HCT116 (cell line): ENCODE results near the gene ARRDC2. TPM values are rescaled to one million over a fixed set of nuclear protein-coding genes. Genes with fewer than 3 reads are reported as not detected.

Source experiments
- ATAC-seq: fragments of 200-7000 bp; cut with Tn5 transposase; 2 replicates; pipeline ENCODE4 v1.9.1; 2020; ENCODE audit warnings: mild to moderate bottlenecking, moderate library complexity
- BruUV-seq: library from RNA; stranded (reverse); fragments of 400-500 nt; replicated peaks from 2 replicates; lab custom pipeline; 2021; lab: Mats Ljungman, UMichigan
- CTCF ChIA-PET: fragments of 300-600 bp; sonication (Branson Sonifier 250); formaldehyde crosslinking; loops from one replicate; lab custom pipeline; 2021; ENCODE audit warnings: antibody characterized with exemption; lab: Charles Lee
- POLR2A ChIA-PET: fragments of 300-600, 350-600 bp; sonication (Branson Sonifier 250); formaldehyde crosslinking; loops from one replicate; lab custom pipeline; 2021; ENCODE audit warnings: antibody characterized with exemption; lab: Charles Lee
- RAD21 ChIA-PET, 2 experiments: fragments of 300-600 bp; sonication (Branson Sonifier 250); formaldehyde crosslinking; loops; one replicate each; lab custom pipeline; 2023; ENCODE audit warnings: low total read pairs in 2 of 2; ENCODE audit not compliant: uncharacterized antibody in 2 of 2, unreplicated experiment in 2 of 2, low non-redundant PET in 1 of 2; lab: Charles Lee
- DNase-seq: peaks from one replicate; pipeline ENCODE4 v3.0.0-alpha.2; 2010; ENCODE audit warnings: low read depth, low spot score
- H2AFZ ChIP-seq: fragments of 200-600 bp; shearing (Covaris generic), sonication (generic); 2 replicates; pipeline ENCODE4 v1.6.1; 2017; ENCODE audit warnings: low read depth, mixed run types, mixed read lengths, antibody characterized with exemption, low read length; ENCODE audit not compliant: poor library complexity, severe bottlenecking
- H3K27ac ChIP-seq: 2 replicates; pipeline ENCODE4 v1.5.1; 2012; ENCODE audit warnings: low read depth, low read length
- H3K27me3 ChIP-seq: fragments of 200-600 bp; sonication (generic); 2 replicates; pipeline ENCODE4 v1.6.1; 2016; ENCODE audit warnings: mixed run types, low read length, mixed read lengths; ENCODE audit not compliant: insufficient read depth
- H3K36me3 ChIP-seq, 2 experiments: fragments of 200-500 bp in 1 of 2; fragments of 200-600 bp in 1 of 2; sonication (Bioruptor generic) in 1 of 2; sonication (generic) in 1 of 2; 2 replicates each; pipeline versions ENCODE4 v1.5.1 to v1.6.1; 2014 to 2016; ENCODE audit warnings: low read length in 2 of 2, inconsistent platforms in 1 of 2, mixed read lengths in 1 of 2, mixed run types in 1 of 2; ENCODE audit not compliant: insufficient read depth in 2 of 2, control insufficient read depth in 1 of 2
- H3K4me1 ChIP-seq, 2 experiments: fragments of 200-600 bp in 1 of 2; sonication (generic) in 1 of 2; 2 replicates each; pipeline versions ENCODE4 v1.5.1 to v1.6.1; 2012 to 2017; ENCODE audit warnings: low read length in 2 of 2, inconsistent platforms in 1 of 2, mild to moderate bottlenecking in 1 of 2, mixed read lengths in 1 of 2, mixed run types in 1 of 2, moderate library complexity in 1 of 2; ENCODE audit not compliant: insufficient read depth in 2 of 2, control insufficient read depth in 1 of 2
- H3K4me2 ChIP-seq: fragments of 200-600 bp; sonication (generic); 2 replicates; pipeline ENCODE4 v1.6.1; 2017; ENCODE audit warnings: mixed run types, low read length, mixed read lengths
- H3K4me3 ChIP-seq, 2 experiments: fragments of 200-600 bp in 1 of 2; sonication (generic) in 1 of 2; replicated peaks in 1 of 2; 2 replicates each; pipeline ENCODE4 v1.5.1; 2011 to 2016; ENCODE audit warnings: low read length in 2 of 2, control low read depth in 1 of 2, low read depth in 1 of 2, mild to moderate bottlenecking in 1 of 2, mixed read lengths in 1 of 2, mixed run types in 1 of 2
- H3K79me2 ChIP-seq: fragments of 200-600 bp; sonication (generic); 2 replicates; pipeline ENCODE4 v1.6.1; 2017; ENCODE audit warnings: mild to moderate bottlenecking, mixed run types, low read length, moderate library complexity, mixed read lengths; ENCODE audit not compliant: insufficient read depth
- H3K9ac ChIP-seq: fragments of 200-600 bp; sonication (generic); 2 replicates; pipeline ENCODE4 v1.6.1; 2016; ENCODE audit warnings: low read length, mixed read lengths
- H3K9me2 ChIP-seq: fragments of 200-600 bp; sonication (generic), shearing (Covaris generic); 2 replicates; pipeline ENCODE4 v1.6.1; 2017; ENCODE audit warnings: mixed run types, mild to moderate bottlenecking, moderate library complexity; ENCODE audit not compliant: insufficient read depth
- H3K9me3 ChIP-seq, 2 experiments: fragments of 200-500 bp in 1 of 2; fragments of 200-600 bp in 1 of 2; sonication (Bioruptor generic) in 1 of 2; sonication (generic) in 1 of 2; 2 replicates each; pipeline ENCODE4 v1.6.1; 2014 to 2017; ENCODE audit warnings: low read length in 2 of 2, mixed read lengths in 2 of 2, inconsistent platforms in 1 of 2, low read depth in 1 of 2, mild to moderate bottlenecking in 1 of 2, mixed run types in 1 of 2, moderate library complexity in 1 of 2; ENCODE audit not compliant: control insufficient read depth in 1 of 2, insufficient read depth in 1 of 2
- H4K20me1 ChIP-seq: fragments of 200-600 bp; sonication (generic), shearing (Covaris generic); 2 replicates; pipeline ENCODE4 v1.6.1; 2017; ENCODE audit warnings: mixed run types, mild to moderate bottlenecking, moderate library complexity; ENCODE audit not compliant: insufficient read depth
- CBX3 ChIP-seq: IDR thresholded peaks from 2 replicates; pipeline ENCODE4 v1.6.1; 2012; ENCODE audit warnings: low read depth
- CEBPB ChIP-seq: IDR thresholded peaks from 2 replicates; pipeline ENCODE4 v1.6.1; 2012; ENCODE audit warnings: low read depth
- EGR1 ChIP-seq: IDR thresholded peaks from 2 replicates; pipeline ENCODE4 v1.6.1; 2012; ENCODE audit warnings: low read depth
- ELF1 ChIP-seq: IDR thresholded peaks from 2 replicates; pipeline ENCODE4 v1.6.1; 2012; ENCODE audit warnings: low read depth, borderline replicate concordance
- EZH2 ChIP-seq: fragments of 200-600 bp; sonication (generic); IDR thresholded peaks from 2 replicates; pipeline ENCODE4 v1.6.1; 2017; ENCODE audit warnings: antibody characterized with exemption, mixed run types
- EZH2phosphoT487 ChIP-seq: fragments of 200-600 bp; IDR thresholded peaks from 2 replicates; pipeline ENCODE4 v1.6.1; 2018; ENCODE audit warnings: antibody characterized with exemption, borderline replicate concordance
- FOSL1 ChIP-seq: IDR thresholded peaks from 2 replicates; pipeline ENCODE4 v1.6.1; 2012; ENCODE audit warnings: low read depth
- POLR2A ChIP-seq: IDR thresholded peaks from 2 replicates; pipeline ENCODE4 v1.7.0; 2011; ENCODE audit warnings: borderline replicate concordance; ENCODE audit not compliant: insufficient read depth, insufficient read length; ENCODE audit errors: extremely low read depth
- POLR2AphosphoS5 ChIP-seq: IDR thresholded peaks from 2 replicates; pipeline ENCODE4 v1.6.1; 2011; ENCODE audit warnings: mild to moderate bottlenecking, low read depth, low read length, moderate library complexity
- SIN3A ChIP-seq: IDR thresholded peaks from 2 replicates; pipeline ENCODE4 v1.6.1; 2012; ENCODE audit warnings: low read depth
- SP1 ChIP-seq: IDR thresholded peaks from 2 replicates; pipeline ENCODE4 v1.6.1; 2012; ENCODE audit warnings: low read depth
- SRF ChIP-seq: IDR thresholded peaks from 2 replicates; pipeline ENCODE4 v1.6.1; 2012; ENCODE audit warnings: low read depth
- intact Hi-C: fragments of 100-400 bp; cut with micrococcal nuclease; formaldehyde crosslinking; loops from 2 replicates; pipeline ENCODE4 v1.10.0; 2022
- total RNA-seq: library from RNA; stranded (reverse); gene quantifications from one replicate; pipeline ENCODE4 v1.2.1, GENCODE V29; 2021; ENCODE audit not compliant: unreplicated experiment
- TF ChIP-seq, protein P1 (sequence below), 3 experiments: fragments of 200-600 bp in 1 of 3; sonication (generic) in 1 of 3; IDR thresholded peaks in 2 of 3; conservative IDR thresholded peaks in 1 of 3; 2 replicates each; pipeline ENCODE4 v1.5.1; 2012 to 2017; ENCODE audit warnings: low read depth in 2 of 3, low read length in 2 of 3, antibody characterized with exemption in 1 of 3, borderline replicate concordance in 1 of 3, control low read depth in 1 of 3, mild to moderate bottlenecking in 1 of 3, mixed read lengths in 1 of 3, mixed run types in 1 of 3, moderate library complexity in 1 of 3; ENCODE audit not compliant: insufficient read depth in 1 of 3

ARRDC2 gene
- total RNA-seq, 1 experiment from 2014 or later, result 36.5 TPM

GRCh38 chr19:18055967-18056366, 48.0 kb downstream of the ARRDC2 start:
- ATAC-seq, result no peak
- CTCF ChIA-PET, result interaction anchor here (1.7 to 1.8 kb wide), 2 partner anchors 57 to 58 kb away, joined by 4 to 6 read pairs; no protein-coding TSS in a partner anchor
- no peaks in the 10 kb centered on the region for H4K20me1 ChIP-seq
- H3K79me2 ChIP-seq, result no peaks in the 10 kb centered on the region
- RAD21 ChIA-PET, result no interaction called here
- no peaks in the 10 kb centered on the region for H3K9me3 ChIP-seq
- H3K4me2 ChIP-seq, result no peak overlapping the region
- H3K36me3 ChIP-seq, result no peaks in the 10 kb centered on the region
- peaks cover 6 to 24% of the 10 kb centered on the region in 2 experiments; a peak in 3 of 4 replicates for H3K4me1 ChIP-seq
- no TSS peak for BruUV-seq
- no peak overlapping the region for H2AFZ ChIP-seq
- no peak overlapping the region for H3K27ac ChIP-seq
- POLR2A ChIA-PET, result interaction anchor here (1.0 kb wide), 1 partner anchor 58 kb away, joined by 3 read pairs; no protein-coding TSS in a partner anchor
- intact Hi-C loops, result loop anchor here (5.0 kb wide), 1 partner anchor 109 kb away; no protein-coding TSS in a partner anchor
- TF ChIP-seq EZH2 (no peak), ELF1 (no peak), EZH2phosphoT487 (no peak), POLR2AphosphoS5 (no peak), CEBPB (no peak), CBX3 (no peak), SP1 (no peak), EGR1 (no peak), SIN3A (no peak), FOSL1 (no peak), POLR2A (no peak), SRF (no peak)
- TF ChIP-seq, protein P1, sequence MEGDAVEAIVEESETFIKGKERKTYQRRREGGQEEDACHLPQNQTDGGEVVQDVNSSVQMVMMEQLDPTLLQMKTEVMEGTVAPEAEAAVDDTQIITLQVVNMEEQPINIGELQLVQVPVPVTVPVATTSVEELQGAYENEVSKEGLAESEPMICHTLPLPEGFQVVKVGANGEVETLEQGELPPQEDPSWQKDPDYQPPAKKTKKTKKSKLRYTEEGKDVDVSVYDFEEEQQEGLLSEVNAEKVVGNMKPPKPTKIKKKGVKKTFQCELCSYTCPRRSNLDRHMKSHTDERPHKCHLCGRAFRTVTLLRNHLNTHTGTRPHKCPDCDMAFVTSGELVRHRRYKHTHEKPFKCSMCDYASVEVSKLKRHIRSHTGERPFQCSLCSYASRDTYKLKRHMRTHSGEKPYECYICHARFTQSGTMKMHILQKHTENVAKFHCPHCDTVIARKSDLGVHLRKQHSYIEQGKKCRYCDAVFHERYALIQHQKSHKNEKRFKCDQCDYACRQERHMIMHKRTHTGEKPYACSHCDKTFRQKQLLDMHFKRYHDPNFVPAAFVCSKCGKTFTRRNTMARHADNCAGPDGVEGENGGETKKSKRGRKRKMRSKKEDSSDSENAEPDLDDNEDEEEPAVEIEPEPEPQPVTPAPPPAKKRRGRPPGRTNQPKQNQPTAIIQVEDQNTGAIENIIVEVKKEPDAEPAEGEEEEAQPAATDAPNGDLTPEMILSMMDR (IDR thresholded peaks at IDR 0.05 in 2 of 3, conservative IDR thresholded peaks at IDR 0.05 in 1 of 3; ENCODE audit: borderline replicate concordance in 1 of 3, insufficient read depth in 1 of 3, low read depth in 2 of 3, low read length in 2 of 3), result no peak
- no peaks in the 10 kb centered on the region for H3K9me2 ChIP-seq
- no peak overlapping the region for H3K9ac ChIP-seq
- no peak for DNase-seq
- no peaks in the 10 kb centered on the region for H3K27me3 ChIP-seq
- no peak overlapping the region for H3K4me3 ChIP-seq
